ENCODE measurements around the gene STT3A.

Gene STT3A

GRCh38 chr11:125592305-125593113, at the start of gene STT3A:
STT3A (plus strand) TSS chr11:125592852; CDS start chr11:125595916, 3,064 bp downstream.
- TF ChIP-seq, protein P1, sequence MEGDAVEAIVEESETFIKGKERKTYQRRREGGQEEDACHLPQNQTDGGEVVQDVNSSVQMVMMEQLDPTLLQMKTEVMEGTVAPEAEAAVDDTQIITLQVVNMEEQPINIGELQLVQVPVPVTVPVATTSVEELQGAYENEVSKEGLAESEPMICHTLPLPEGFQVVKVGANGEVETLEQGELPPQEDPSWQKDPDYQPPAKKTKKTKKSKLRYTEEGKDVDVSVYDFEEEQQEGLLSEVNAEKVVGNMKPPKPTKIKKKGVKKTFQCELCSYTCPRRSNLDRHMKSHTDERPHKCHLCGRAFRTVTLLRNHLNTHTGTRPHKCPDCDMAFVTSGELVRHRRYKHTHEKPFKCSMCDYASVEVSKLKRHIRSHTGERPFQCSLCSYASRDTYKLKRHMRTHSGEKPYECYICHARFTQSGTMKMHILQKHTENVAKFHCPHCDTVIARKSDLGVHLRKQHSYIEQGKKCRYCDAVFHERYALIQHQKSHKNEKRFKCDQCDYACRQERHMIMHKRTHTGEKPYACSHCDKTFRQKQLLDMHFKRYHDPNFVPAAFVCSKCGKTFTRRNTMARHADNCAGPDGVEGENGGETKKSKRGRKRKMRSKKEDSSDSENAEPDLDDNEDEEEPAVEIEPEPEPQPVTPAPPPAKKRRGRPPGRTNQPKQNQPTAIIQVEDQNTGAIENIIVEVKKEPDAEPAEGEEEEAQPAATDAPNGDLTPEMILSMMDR (IDR thresholded peaks at IDR 0.05; ENCODE audit: extremely low read depth, missing control alignments), result no peak
- peak; percentile 93 for DNase-seq (ENCODE audit: low spot score)

- TF ChIP-seq, protein P1 (IDR thresholded peaks at IDR 0.05; ENCODE audit: extremely low read depth, missing control alignments), result no peak
- no peak for DNase-seq (ENCODE audit: low spot score)
These were observed 41.9 kb upstream of the STT3A start for GRCh38 chr11:125550780-125551179.

GRCh38 chr11:125551835-125552342, 40.8 kb upstream of the STT3A start:
- DNase-seq (ENCODE audit: low spot score), result no peak
- TF ChIP-seq, protein P1 (IDR thresholded peaks at IDR 0.05; ENCODE audit: extremely low read depth, missing control alignments), result no peak

DNA sequence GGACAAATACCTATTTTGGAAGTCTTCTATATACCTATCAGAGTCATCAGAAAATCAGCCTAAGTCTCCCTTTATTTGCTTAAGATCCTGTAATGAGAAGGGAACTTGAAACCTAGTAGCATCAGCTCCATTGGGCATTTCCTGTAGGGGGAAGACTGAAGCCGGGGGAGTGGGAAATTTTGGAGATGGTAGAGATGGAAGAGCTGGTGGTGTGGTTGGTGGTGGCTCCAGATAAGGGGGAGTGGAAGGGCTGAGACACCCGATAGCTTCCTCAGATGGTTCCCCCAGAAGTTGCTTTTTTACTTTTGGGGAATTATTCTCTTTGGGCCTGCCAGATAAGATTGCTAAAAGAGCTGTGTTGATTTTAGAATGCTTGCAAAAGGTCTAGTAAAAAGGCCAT, 39.7 kb upstream of the STT3A start:
- TF ChIP-seq, protein P1 (IDR thresholded peaks at IDR 0.05; ENCODE audit: extremely low read depth, missing control alignments), result no peak
- no peak for DNase-seq (ENCODE audit: low spot score)

- TF ChIP-seq, protein P1 (IDR thresholded peaks at IDR 0.05; ENCODE audit: extremely low read depth, missing control alignments), result no peak
- DNase-seq (ENCODE audit: low spot score), result no peak
These were observed 39.3 kb upstream of the STT3A start for GRCh38 chr11:125553357-125553756.

DNA sequence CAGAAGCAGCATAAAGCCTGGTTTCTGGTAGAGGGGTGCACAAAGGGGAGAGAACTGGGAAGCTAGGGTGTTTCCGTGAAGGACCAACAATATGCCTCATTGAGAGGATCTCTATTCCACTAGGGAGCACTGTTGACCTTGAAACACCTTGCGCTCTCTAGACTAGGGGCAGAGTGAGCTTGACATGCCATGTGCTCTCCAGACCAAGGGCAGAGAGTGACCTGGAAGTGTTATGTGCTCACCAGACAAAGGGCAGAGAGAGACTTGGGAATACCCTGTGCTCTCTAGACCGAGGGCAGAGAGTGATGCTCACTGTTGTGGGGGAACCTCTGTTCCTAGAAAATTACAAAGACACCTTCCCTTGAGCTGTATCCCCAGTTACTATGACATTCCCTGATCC, 38.6 kb upstream of the STT3A start:
- TF ChIP-seq, protein P1 (IDR thresholded peaks at IDR 0.05; ENCODE audit: extremely low read depth, missing control alignments), result no peak
- no peak for DNase-seq (ENCODE audit: low spot score)

- TF ChIP-seq, protein P1 (IDR thresholded peaks at IDR 0.05; ENCODE audit: extremely low read depth, missing control alignments), result no peak
- DNase-seq (ENCODE audit: low spot score), result no peak
These were observed 32.8 kb upstream of the STT3A start for GRCh38 chr11:125559888-125560287.

Measured in GM20000 (cell line).